HG02938 (cell line): ENCODE measurements around the gene LRRN4.

Experiments used
- ATAC-seq: cut with Tn5 transposase; IDR thresholded peaks from one replicate; pipeline ENCODE4 v1.9.1; 2021; ENCODE audit warnings: mild to moderate bottlenecking, moderate library complexity; ENCODE audit not compliant: unreplicated experiment

The LRRN4 gene

DNA sequence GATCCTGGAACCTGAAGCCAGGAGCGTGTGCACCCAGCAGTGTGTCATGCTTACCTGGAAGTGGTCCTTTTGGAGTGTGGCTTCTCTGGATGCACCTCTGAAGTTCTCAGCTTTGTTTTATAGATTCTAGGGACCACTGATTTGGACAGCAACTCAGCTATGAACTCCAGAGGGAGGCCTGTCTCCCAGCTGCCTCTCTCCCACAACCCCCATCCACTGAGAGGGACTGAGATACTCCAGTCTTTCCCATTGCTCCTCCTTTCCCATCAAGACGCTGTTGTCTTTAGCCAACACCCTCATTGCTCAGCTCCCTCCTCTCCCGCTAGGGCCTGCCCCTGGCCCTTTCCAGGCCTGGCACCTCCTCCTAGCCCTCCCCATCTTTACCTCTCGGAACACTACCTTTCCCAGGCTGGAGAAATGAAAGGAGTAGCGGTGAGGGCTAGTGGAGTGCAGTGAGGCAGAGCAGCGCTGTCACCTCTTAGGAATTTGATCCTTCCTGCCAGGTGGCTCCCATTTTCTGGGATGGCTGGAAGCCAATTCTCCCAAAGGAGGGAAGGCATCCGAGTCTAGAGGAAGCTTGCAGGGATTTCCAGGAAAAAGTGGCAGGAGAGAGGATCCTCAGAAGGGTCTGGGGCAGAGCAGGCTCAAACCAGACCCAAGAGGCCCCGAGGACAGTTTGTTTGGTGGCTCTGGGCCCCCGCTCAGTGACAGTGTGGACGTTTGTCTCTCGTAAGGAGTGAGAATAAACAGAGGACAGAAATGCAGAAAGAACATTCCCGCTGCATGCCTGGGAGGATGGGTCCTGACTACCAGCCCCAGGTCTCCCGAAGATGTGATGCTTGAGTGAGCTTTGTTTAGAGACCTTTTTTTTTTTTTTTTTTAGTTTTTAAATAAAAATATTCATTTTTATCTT, at the start of gene LRRN4:
LRRN4 (minus strand) TSS at position 285 of the 913 bp plus-strand sequence. CDS start 1,261 bp downstream, outside the sequence.
- no peak for ATAC-seq

DNA sequence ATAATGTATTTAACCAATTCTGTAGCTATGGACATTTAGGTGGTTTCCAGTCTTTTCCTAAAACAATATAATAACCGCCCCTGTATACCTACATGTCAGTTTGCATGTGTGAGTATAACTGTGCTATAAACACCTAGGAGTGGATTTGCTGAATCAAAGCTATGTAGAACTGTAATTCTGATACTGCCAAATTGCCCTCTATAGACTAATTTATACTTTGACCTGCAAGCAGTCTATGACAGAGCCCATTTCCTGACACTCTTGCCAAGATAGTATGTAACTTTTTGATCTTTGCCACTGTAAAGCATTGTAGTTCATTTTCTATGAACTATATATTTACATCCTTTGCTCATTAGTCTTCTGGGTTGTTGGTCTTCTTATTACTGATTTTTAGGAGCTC, 49.4 kb upstream of the LRRN4 start:
- no peak for ATAC-seq

DNA sequence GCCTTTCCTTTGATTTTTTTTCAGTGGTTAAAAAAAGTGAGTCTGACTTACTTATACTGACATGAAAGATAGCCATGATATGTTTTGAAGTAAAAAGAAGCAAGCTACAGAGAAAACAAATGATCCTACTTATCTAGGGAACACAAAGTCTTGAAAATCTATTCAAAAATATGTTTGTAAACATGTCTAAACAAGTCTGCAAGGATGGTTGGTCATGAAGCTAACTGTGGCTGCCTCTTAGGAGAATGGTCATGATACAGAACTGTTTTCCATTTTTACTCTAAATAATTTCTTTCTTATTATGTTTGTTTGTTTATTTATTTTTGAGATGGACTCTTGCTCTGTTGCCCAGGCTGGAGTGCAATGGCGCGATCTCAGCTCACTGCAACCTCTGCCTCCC, 47.5 kb upstream of the LRRN4 start:
- no peak for ATAC-seq

DNA sequence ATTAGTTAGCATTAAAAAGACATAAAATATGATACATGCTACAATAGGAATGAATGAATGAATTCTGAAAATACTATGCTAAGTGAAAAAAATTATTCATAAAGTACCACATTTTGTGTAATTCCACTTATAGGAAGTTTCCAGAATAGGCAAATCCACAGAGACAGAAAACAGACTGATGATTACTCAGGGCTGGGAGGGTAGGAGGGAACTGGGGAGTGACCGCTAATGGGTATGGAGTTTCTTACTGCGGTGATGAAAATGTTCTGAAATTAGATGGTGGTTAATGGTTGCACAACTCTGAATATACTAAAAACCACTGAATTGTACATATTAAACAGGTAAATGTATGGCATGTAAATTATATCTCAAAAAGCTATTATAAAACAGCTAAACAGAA, 46.4 kb upstream of the LRRN4 start:
- ATAC-seq = no peak

DNA sequence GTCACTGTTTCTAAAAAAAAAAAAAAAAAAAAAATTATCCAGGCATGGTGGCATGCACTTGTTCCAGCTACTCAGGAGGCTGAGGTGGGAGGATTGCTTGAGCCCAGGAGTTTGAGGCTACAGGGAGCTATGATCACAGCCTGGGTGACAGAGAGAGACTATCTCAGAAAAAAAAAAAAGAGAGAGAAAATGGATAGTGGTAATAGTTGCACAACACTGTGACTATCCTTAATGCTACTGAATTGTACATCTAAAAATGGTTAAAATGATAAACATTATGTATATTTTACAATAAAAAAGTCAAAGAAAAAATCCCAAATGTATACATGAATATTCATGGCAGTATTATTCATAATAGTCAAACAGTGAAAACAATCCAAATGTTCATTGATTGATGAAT, 46.0 kb upstream of the LRRN4 start:
- no peak for ATAC-seq

DNA sequence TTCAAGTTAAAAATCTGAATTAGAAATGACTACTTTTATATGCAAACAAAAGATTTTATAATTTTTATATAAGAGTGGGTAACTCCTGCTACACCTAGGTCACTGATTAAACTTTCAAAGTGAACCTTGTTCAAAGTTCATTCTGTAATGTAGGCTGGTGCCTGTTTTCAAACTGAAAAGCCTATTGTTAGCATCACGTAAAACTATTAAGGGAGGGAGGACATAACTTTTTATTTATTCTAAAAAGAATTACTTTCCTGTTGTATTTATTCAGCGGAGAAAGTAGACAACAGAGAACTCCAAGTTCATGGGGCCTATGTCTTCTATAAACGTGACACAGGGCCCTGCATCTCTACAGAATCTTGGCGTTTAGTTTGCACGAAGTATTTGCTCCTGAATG, 41.5 kb upstream of the LRRN4 start:
- ATAC-seq = no peak

DNA sequence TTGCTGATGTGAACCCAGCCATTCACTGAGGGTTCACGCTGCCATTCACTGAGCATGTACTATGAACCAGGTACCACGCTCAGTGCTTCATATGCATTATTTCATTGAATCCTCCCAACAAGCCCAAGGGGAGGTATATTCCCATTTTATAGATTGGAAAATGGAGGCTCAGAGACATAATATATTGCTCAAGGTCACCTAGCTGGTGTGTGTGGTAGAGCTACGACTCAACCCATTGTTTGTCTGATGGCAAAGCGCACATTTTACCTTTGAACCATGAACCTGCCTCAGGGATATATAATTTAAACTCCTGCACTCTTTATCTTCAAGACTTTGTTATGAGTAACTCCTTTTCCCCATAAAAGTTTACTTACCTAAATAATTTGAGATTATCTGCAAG, 40.7 kb upstream of the LRRN4 start:
- no peak for ATAC-seq

DNA sequence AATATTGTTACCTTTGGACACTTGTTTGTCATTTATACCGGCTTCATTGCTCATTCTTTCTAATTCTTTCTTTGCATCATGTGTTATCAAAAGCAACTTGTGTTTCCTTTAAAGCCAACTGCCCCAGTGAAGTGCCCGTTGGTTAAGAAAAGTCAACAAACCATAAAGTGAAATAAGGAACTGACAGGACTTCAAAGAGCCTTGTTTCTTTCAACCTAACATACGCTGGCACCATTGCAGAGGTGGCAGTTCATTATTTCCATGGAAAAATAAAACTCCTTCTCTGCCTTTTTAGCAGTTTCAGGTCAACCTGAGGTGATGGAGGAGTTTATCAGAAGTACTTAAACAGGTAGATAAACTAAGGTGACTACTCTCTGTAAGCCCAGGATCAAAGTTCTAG, 40.2 kb upstream of the LRRN4 start:
- ATAC-seq = no peak

DNA sequence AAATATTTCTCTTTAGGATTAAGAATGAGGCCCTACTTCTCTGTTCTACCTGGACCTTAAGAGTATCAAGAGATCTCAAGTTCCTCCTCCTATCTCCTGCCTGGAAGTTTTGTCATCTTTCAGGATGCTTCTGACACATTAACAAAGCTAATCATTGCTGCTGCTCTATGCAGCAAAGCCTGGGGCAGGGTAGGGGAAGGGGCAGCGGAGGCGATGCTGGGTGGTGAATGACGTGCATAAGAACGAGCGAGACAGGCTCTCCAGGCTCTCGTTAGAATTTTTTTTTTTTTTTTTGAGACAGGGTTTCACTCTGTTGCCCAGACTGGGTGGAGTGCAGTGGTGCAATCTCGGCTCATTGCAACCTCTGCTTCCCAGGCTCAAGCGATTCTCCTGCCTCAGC, 37.8 kb upstream of the LRRN4 start:
- ATAC-seq = no peak

DNA sequence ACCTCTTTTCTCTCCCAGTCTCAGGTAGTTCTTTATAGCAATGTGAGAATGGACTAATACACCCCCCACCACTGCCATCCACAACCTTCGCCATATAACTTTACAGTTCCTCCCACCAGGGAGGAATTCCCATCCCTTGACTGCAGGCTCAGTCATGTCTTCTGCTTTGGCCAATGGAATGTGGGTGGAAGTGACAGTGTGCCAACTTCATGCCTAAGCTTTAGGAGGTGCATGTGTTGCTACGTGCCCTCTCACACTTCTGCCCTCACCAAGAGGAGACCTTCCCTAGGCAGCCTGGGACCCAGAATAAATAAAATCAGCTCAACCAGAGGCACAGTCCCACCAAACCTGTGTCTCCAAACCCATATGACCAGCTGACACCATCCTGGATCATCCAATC, 33.0 kb upstream of the LRRN4 start:
- no peak for ATAC-seq

DNA sequence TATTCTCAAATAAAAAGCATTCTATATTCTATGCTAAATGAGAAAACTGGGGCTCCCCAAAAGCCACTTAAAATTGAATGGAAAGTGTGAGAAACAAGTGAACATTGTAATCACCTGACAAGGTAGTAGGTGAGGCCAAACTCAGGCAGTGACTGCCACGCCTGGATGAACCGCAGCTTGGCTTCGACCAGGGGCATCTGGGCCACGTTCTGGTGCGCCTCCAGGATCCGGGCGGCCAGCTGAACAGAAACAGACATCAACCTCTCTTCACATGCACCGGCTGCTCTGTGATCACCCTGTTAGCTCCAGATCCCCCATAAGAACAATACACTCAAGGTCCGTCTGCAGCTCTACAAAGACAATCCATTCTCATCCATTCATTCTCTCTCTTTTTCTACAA, 30.1 kb upstream of the LRRN4 start:
- ATAC-seq = no peak

DNA sequence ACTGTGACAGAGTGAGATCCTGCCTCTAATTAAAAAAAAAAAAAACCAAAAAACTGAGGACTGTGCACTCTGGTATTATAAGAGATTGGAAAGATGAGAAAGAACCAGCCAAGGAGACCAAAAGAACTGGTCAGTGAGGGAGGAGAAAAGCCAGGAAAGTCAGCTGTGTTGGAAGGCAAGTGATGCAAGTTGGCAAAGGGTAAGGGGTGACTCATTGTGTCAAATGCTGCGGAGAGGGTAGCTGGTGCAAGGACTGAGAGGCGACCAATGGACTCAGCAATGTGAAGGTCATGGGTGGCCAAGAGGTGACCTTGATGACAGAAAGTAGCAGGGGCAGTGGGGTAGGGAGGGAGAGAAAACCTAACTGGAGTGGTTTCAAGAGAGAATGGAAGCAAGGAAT, 27.4 kb upstream of the LRRN4 start:
- ATAC-seq = no peak

DNA sequence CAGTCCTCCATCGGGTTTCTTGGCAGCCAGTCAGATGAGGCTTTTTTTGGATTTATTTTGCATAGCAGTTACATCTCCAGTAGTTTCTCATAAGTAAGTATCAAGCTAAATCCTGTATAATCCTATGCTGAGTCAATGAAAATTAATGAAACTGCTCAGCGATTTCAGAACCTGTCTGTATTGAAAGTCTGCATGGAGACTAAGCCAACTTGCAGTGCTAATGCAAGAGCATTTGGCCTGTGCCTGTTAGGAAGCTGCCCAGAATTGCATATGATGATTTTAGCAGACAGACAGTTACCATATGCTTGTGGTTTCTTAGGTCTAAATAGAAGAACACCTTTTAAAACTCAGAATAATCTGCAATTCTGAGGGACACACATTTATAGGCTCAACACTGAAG, 25.2 kb upstream of the LRRN4 start:
- ATAC-seq = no peak

DNA sequence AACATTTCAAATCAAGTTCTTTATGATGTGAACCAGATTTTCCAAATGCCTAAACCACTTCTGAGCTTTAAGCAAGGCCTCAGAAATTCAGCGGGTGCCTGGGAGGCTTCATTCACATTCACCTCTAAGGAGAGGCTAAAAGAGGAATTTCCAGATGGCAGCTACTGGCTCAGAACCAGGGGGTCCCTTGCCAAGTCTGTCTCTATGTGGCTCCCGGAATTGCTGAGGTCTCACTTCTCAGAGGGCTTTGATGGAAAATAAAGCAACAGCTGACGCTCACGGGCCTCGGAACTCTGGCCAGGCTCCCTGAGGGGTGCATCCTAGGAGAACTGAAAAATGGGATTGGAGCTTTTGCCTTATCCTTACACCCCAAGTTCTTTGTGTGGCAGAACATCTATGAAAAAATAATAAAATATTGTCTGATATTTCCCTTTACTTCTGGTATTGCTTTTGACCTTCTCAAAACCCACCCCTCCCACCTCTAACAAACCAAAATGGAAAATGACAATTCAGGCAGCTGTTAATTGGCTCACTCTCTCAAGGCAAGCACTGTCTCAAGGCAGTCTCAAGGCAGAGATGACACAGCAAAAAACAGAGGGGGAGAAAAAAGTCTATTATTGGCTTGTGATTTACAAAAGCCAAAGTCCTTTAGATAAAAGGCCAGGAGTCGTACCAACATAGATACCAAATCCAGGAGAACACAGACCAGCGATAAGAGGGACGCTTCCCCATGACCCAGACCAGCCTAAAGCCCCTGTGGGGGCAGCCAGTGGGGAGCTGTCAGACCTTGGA, 21.8 kb upstream of the LRRN4 start:
- no peak for ATAC-seq

DNA sequence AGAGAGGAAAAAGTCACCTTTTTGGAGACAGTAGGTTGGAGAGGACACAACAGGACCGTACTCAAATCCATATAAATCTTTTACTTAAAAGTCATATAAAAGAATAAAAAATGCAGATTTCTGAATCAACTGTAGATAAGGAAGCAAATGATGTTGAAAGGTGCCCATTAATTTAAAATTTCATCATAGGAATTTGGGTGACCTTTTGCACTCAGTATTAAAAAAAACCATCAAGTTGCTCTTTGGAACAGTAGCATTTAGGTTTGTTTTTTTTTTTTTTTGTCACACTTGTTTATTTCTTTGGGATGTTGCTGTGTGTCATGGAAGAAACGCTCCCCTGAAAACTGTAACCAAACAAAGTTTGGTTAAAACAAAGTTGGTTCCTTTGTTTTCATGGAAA, 20.9 kb upstream of the LRRN4 start:
- no peak for ATAC-seq

DNA sequence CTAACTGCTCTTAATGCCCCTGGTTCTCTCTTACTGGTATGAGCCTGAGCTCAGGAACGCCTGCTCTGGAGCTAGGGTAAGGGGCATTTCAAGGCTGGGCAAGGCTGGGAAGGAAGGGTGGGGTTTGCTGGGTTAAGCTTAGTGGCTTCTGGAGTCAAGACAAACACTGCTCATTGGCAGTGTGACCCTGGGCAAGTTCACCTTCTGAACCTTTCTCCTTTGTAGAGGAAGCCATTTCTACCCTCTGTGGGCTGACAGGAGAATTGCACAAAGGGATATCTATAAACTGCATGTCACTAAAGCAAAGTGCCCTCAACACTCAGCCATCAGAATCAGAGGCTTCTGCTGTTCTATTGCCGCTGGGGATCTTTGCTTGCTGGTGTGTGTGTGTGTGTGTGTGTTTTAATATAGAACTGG, 20.3 kb upstream of the LRRN4 start:
- peak; percentile 72 for ATAC-seq

DNA sequence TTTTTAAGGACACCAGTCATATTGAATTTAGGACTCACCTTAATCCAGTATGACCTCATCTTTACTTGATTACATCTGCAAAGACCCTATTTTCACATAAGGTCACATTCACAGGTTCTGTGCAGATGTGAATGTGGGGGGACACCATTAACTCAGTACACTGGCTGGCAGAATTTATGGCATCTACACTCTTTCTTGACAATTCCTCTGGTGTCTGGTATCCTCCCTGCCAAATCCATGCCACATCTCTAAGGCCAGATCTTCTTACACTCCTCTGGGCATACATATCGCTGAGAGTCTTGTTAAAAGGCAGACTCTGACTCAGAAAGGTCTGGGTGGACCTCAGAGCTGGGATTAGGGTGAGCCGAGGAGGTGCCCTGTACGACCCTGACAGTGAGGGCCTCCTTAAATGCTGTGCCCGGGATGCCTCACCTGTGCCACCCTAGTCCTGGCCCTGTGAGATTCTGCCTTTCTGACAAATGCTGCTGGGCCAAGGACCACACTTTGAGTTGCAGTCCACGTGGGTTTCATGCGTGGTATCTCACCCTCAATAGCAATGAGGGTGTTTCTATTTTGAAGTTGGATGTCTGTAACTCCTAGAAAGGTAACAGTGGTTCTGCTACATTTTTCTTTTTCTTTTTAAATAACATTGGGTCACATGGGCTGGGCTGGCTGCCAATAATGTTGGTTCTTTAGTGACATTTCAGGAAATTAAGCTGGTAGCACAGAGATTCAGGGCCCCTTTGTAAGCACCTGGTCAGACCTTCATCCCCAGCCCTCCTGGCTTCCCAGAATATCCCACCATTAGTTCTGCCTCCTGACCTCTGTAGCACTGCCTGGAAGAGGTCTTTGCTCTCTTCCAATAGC, 17.2 kb upstream of the LRRN4 start:
- no peak for ATAC-seq

DNA sequence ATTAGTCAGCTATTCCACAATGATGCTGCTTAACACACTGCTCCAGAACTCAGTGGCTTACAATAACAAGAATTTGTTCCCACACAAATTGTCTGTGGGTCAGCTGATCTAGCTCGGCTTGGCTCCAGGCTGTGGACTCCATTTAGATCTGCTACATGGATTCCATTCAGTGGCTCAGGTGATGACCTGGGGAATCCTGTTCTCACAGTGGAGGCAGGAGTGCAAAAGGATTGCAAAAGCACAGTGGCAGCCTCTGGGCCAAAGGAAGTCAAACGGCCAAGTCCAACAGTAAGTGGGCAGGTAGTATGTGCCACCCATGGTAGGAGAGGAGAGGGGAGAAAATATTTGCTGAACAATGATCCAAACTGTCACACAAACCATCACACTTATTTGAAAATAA, 15.8 kb upstream of the LRRN4 start:
- no peak for ATAC-seq

DNA sequence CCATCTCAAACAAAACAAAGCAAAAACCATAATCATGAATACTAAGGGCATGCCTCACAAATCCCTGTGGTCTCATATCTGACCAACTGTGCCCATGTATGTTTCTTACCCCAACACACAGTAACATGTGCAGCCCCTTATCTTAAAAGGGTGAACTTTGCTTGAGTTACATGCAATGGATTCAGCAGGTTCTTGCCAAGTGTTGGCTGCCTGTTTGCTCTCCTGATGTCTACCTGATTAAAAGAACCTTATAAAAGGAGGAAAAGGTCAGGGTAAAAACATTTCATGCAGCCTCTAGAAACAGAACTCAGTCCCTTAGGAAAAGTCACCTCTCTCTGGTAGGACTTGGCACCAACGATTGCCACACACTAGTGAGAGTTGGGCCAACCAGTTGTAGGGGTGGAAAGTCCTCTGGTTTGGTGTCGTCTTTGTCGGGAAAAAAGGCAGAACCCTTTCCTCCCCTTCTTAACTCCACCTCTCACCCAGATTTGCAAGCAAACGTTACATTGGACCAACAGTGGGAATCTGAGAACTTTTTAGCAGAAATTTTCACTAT, 14.0 kb upstream of the LRRN4 start:
- ATAC-seq = no peak

DNA sequence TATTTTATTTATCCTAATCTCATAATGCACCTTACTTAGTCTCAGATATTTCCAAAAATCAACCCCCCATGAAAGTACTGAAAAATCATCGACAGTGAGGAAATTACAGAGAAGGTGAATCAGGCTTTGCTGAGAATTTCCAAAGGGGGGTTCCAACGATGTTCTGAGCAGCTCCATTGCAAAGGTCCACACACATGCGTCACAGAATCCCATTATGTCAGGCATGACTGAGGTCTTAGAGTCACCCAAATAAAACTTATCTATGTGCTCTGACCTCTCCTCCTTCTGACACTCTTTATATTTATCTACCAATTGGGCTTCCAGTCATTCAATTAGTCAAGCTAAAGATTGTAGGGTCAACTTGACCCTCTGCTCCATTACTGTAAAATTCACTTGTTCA, 12.7 kb upstream of the LRRN4 start:
- ATAC-seq = no peak

DNA sequence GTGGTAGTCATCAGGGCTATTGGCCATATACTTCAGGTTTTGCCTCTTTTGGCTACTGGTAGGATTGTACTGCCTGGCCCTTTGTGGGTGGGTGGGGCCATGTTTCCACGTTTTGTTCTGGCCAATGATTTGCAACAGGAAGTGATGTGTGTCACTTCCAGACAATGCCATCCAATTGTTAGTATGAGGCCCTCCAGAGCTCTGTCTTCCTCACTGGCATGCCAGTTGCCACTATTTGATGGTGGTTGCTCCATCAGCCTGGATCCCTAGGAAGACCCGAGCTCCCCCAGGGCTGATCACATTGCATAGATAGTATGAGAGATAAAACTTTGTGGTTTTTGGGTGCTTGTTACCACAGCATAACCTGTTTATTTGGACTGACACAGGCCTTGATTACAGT, 7.7 kb upstream of the LRRN4 start:
- ATAC-seq = no peak
